Fibroblast of peridontal ligament (primary cell): ENCODE results near the gene DHX38.

ENCODE experiments used
- DNase-seq: peaks from one replicate; pipeline ENCODE4 v3.0.0-alpha.2; 2010; ENCODE audit errors: extremely low read depth

The DHX38 gene

GRCh38 chr16:72083778-72084404, 9.8 kb upstream of the DHX38 start:
- no peak for DNase-seq

DNA sequence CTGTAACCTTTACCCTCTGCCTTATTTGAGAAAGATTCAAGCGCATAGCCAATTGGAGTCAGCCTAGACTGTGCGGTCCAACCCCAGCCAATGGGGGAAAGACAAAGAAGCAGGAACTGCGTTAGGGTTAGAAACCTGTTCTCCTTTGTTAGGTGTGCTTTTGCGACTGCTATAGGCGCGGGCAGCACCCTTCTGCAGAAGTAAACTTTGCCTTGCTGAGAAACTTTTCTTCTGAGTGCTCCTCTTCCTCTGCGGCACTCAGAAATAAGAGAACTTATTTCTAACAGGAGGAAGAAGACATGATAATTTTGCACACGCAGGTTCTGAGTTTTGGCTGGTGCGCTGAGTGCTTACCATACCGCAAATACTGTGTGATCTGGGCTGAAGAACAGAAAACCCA, 9.2 kb upstream of the DHX38 start:
- DNase-seq, result no peak

DNA sequence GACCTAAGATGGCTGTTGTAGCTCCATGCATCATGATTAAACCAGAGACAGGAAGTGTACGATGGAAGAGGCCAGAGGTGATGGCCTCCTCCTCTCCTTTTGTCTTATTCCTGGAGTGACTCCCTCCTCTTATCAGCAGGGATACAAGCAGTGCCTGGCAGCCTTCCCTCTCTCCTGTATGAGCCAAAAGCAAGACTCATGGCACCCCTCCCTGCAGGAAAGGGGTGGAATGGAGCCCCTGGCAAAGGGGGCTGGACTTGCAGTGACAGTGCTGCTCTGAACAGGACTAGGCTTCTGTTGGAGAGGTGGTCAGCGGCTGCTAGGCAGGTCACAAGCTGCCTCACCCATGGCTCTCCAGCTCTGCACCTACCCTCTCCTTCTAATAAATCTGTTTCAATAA, 8.6 kb upstream of the DHX38 start:
- DNase-seq, result no peak

- DNase-seq, result no peak
Measured at GRCh38 chr16:72091217-72091616, 2.4 kb upstream of the DHX38 start.

- peak; percentile 73 for DNase-seq
Measured at GRCh38 chr16:72092832-72093447, 707 bp upstream of the DHX38 start.

DNA sequence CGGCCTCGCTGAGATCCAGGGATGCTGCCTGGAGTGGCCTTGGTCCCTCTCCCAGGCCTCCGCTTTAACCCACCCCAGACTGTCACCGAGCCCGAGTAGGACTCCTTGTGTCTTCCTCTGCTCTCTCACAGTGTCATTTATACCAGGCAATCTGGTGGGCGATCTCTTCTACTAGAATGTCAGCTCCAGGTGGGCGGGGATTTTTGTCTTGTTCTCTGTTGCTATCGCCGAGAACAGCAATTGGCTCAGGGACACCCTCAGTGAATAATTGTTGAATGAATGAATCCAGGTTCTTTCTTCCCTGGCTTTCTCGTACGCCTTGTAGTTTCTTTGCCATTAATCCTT, 591 bp downstream of the DHX38 start:
- DNase-seq, result no peak

- no peak for DNase-seq
Measured at GRCh38 chr16:72098936-72099335, 5.3 kb downstream of the DHX38 start.

DNA sequence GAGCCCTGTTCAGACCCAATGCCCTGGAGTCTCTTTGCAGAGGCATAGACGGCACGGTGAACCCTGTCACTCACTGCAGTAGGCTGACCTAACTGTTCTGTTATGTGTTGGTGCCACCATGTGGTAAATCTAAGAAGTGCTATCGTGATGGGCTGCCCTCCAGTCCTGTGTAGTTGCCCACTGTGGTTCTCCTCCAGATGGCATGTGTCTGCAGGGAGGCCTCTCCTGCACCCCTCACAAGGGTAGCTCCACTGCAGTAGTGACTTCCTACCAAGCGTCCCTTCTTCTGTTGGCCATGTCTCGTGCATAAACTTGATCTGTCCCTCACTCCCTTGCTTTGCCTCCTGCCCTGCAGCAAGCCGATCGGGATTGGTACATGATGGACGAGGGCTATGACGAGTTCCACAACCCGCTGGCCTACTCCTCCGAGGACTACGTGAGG, 5.8 kb downstream of the DHX38 start:
- peak; percentile 54 for DNase-seq

GRCh38 chr16:72101195-72101594, 7.5 kb downstream of the DHX38 start:
- no peak for DNase-seq

DNA sequence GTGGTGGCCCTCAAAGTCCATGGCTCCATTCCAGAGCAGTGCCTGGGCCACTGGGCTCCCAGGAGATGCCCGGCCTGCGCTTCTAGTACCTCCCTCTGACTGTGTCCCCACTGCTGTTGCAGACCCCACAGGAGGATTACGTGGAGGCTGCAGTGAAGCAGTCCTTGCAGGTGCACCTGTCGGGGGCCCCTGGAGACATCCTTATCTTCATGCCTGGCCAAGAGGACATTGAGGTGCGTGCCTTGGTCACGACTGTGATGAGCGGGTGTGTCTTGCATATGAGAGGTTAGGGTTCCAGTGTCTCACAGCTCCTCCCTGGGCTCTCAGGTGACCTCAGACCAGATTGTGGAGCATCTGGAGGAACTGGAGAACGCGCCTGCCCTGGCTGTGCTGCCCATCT, 11.3 kb downstream of the DHX38 start:
- no peak for DNase-seq

- no peak for DNase-seq
Measured at GRCh38 chr16:72105978-72106377, 12.3 kb downstream of the DHX38 start.

- DNase-seq, result no peak
Measured at GRCh38 chr16:72107371-72107770, 13.7 kb downstream of the DHX38 start.

GRCh38 chr16:72108353-72109102, 14.9 kb downstream of the DHX38 start:
- DNase-seq, result no peak

DNA sequence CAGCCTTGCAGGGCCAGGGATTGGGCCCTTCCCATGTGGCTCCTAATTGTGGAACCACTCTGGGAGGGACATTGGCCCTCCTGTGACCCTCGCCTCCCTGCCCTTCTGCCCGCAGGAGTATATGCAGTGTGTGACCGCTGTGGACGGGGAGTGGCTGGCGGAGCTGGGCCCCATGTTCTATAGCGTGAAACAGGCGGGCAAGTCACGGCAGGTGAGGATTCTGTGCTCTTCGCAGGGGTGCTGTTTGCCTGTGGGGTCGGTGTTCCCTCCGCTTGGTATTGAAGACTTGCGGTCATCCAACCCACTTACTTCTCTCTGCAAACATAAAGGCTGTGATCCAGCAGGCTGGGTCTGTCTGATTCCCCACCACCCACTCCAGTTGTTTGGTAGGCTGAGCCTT, 15.7 kb downstream of the DHX38 start:
- DNase-seq, result no peak

DNA sequence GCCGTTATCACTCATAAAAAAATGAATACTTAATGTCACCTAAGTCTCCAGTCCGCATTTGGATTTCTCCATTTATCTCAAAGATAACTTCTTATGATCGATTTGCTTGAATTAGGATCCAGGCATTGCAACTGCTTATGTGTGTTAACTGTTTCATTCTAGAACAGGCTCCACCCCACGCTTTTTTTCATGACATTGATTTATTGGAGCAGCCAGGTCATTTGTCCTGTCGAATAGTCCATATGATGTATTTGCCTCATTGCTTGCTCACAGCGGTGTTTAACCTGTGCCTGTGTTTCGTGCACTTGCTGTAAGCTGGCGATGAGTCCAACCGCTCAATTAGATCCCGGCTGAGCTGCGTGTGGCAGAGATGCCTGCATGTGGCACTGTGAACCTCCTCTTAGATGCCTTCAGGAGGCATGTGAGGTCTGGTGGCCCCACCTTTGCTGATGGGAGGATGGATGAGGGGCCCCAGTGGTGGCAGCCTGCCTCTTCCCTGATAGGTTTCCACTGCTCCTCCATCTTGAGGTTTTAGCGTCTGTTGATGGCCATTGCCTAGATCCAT, 16.4 kb downstream of the DHX38 start:
- no peak for DNase-seq

DNA sequence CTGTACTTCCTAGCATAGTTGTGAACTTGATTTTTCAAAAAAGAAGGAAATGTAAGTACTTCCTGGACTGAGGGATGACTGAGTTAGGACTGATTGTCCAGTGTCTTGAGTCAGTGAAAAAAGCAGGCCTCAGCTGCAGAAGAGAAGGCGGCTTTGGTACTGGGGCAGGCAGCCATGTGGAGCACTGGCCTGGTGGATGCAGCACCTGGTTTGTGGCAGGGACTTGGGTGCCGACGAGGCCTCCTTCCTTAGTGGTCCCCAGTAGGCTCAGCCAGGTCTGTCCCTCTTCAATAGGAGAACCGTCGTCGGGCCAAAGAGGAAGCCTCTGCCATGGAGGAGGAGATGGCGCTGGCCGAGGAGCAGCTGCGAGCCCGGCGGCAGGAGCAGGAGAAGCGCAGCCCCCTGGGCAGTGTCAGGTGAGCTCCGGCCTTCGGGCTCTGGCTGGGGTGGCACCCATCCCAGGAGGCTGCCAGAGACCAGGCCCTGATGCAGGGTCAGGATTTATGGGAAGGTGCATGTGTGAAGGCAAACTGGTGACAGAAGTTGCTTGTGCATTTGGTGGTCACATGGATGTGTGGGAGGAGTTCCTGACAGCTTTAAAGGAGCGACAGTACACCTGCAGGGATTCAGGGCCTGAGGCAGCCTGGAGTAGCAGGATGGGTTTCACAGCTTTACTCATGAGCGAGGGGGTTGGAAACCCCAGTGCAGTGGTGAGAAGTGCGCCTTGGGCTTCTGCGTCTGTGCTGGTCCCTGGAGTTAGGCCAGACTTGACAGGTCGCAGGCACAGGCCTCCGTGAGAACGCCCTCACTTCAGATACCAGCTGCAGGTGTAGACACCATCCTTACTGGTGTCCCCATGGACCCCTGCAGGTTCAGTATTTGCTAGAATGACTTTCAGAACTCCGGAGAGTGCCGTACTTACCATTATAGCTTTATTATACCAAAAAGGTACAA, 17.3 kb downstream of the DHX38 start:
- DNase-seq, result no peak

DNA sequence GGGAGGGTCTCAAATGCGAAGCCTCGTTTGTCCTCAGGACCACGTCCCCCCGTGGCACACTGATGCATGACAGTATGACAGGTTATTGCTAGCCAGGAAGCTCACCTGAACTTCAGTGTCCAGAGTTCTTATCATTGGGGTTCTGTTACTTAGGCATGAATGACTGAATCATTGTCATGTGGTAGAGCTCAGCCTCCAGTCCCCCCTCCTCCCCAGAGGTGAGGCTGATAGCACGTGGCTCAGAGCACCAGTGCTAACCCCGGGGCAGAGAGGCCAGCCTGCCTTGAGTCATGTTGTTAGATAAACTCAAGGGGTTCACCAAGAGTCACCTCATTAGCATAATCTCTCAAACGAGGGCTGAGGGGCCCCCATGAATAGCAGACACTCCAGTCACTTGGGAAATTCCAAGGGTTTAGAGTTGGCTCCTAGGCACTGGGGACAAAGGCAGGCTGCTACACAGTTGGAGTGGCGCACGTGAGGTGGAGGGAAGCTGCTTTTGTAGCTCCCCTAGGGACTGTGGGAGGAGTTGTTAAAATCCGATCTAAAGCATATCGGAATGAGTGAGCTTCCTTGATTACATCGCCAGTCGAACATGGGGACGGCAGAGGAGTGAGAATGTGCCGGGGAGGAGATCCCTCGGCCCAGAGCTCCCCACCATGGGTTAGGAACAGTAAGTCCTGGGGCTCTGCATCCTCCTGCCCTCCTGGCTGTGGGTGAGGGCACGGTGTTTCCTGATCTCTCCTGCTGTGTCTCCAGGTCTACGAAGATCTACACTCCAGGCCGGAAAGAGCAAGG, 18.2 kb downstream of the DHX38 start:
- no peak for DNase-seq

- no peak for DNase-seq
Measured at GRCh38 chr16:72112452-72112792, 18.8 kb downstream of the DHX38 start.

GRCh38 chr16:72112906-72113615, 19.4 kb downstream of the DHX38 start:
- no peak for DNase-seq

DNA sequence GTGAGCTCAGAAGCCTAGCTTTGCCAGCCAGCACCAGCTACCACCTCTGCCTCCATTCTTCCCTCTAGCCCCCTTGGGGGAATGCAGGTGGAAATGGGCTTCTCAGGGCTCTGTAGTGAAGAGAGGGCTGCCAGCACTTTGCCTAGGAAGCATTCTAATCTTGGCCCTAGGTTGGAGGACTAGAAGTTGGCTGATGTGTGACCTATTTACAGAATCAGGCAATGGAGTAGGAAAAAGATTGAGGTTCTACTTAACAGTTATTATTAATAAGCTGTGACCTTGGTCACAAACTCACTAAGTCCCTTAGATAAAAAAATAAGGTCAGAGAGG, 19.9 kb downstream of the DHX38 start:
- no peak for DNase-seq

DNA sequence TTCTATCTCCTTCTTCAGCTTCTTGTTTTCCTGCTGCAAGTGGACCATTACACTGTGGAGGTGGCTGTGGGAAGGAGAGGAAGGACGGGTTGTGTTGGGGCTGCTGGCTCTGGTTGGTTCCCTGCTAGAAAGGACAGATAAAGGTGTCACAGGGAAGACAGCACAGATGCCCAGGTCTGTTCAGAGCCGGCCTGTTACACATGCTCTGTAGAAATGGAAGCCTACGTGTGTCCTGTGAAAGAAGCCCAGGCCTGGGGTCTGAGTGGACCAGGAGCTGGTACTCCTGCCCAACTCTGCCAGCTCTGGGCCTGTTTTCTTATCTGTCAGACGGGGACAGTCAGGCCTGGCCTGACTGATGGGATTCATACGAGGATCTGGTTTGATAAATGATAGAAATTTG, 26.4 kb downstream of the DHX38 start:
- DNase-seq, result no peak
